ENCODE results near the gene MID1. TPM values are rescaled to one million over a fixed set of nuclear protein-coding genes. Genes with fewer than 3 reads are reported as not detected.

The MID1 gene
- total and polyA plus RNA-seq, 5 donors = 4.1 to 39.9 (median 21.0) TPM

DNA sequence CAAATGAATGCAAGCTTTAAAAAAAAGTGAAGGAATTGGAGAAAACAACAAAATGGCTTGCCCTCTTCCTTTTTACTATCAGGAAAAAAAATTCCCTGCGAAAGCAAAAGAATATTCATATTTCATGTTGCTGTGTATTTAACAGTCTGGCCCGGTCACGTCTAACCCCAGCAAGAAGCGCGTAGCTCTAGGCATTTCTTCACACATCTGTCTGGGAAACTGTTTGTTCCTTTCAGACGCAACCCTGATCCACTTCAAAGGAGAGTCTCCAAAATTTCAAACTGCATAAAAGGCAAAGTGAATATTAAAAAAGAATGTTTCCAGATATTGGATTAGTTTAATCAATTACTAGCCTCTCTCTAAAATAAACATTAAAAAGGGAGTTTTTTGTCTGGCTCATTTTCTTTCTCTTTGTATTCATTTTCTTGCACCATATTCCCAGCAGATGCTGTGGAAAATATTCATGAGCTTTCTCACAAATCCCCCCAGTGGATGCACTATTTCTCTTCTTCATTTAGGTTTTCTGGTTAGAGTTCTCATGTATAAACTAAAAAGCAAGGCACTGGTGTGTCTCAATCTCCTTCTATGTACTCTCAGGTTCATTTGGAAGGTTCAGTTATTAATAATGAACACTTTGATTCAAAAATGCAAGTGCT, 145.3 kb downstream of the MID1 start:
- no peak for ATAC-seq
- no peak overlapping the region for H3K27ac ChIP-seq (ENCODE audit: low read length)
- DNase-seq = no peak
- 61% methylated on average over 6 of the region's 6 CpGs for WGBS
- no peak overlapping the region for H3K4me3 ChIP-seq (ENCODE audit: low read length)
- no peaks in the 10 kb centered on the region for H3K9me3 ChIP-seq (ENCODE audit: control insufficient read depth, low read length)
- H3K27me3 ChIP-seq (ENCODE audit: control insufficient read depth, insufficient read depth) = no peaks in the 10 kb centered on the region
- H3K4me1 ChIP-seq (ENCODE audit: control insufficient read depth, insufficient read depth, low read length) = peaks cover 2% of the 10 kb centered on the region
- intact Hi-C loops (cut with DNase I) = no loop called here

DNA sequence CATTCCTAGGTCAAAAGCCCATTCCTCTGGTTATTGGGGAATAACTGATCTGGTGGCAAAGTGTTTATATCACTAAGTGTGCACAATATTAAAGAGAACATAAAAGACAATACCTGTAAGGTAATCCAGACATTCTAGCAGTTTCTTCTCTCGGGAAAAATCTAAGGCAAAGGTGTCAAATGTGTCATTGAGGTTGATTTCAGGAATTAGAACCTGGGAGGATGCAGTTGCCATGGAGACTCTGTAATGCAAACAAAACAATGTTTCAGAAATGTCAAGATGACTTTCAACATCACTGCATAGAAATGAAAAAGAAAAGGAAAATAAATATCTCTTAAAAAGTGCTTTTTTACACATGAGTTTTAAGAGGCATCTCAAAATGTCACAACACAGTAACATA, 145.9 kb downstream of the MID1 start:
- WGBS = 54% methylated on average over 1 of the region's 1 CpG
- no peak for DNase-seq
- ATAC-seq = no peak
- Histone ChIP-seq H3K9me3 (ENCODE audit: control insufficient read depth, low read length) (no peaks in the 10 kb centered on the region), H3K4me3 (ENCODE audit: low read length) (no peak overlapping the region), H3K27ac (ENCODE audit: low read length) (no peak overlapping the region), H3K4me1 (ENCODE audit: control insufficient read depth, insufficient read depth, low read length) (peaks cover 2% of the 10 kb centered on the region), H3K27me3 (ENCODE audit: control insufficient read depth, insufficient read depth) (no peaks in the 10 kb centered on the region)
- intact Hi-C loops (cut with DNase I) = no loop called here

- intact Hi-C loops (cut with DNase I) = no loop called here
- H3K27me3 ChIP-seq (ENCODE audit: control insufficient read depth, insufficient read depth) = no peaks in the 10 kb centered on the region
- 88% methylated on average over 3 of the region's 3 CpGs for WGBS
- H3K4me3 ChIP-seq (ENCODE audit: low read length) = no peak overlapping the region
- no peak overlapping the region for H3K27ac ChIP-seq (ENCODE audit: low read length)
- no peak for DNase-seq
- no peaks in the 10 kb centered on the region for H3K9me3 ChIP-seq (ENCODE audit: control insufficient read depth, low read length)
- H3K4me1 ChIP-seq (ENCODE audit: control insufficient read depth, insufficient read depth, low read length) = peaks cover 2% of the 10 kb centered on the region
- no peak for ATAC-seq
Observed at GRCh38 chrX:10471418-10471817, 149.0 kb downstream of the MID1 start.

- Histone ChIP-seq H3K4me1 (ENCODE audit: control insufficient read depth, insufficient read depth, low read length) (peaks cover 2% of the 10 kb centered on the region), H3K4me3 (ENCODE audit: low read length) (no peak overlapping the region), H3K27me3 (ENCODE audit: control insufficient read depth, insufficient read depth) (no peaks in the 10 kb centered on the region), H3K9me3 (ENCODE audit: control insufficient read depth, low read length) (no peaks in the 10 kb centered on the region), H3K27ac (ENCODE audit: low read length) (no peak overlapping the region)
- intact Hi-C loops (cut with DNase I) = no loop called here
- DNase-seq = no peak
- ATAC-seq = no peak
Observed at GRCh38 chrX:10470009-10470408, 150.4 kb downstream of the MID1 start.

- Histone ChIP-seq H3K9me3 (ENCODE audit: control insufficient read depth, low read length) (no peaks in the 10 kb centered on the region), H3K4me3 (ENCODE audit: low read length) (no peak overlapping the region), H3K27ac (ENCODE audit: low read length) (no peak overlapping the region), H3K27me3 (ENCODE audit: control insufficient read depth, insufficient read depth) (no peaks in the 10 kb centered on the region), H3K4me1 (ENCODE audit: control insufficient read depth, insufficient read depth, low read length) (no peaks in the 10 kb centered on the region)
- 84% methylated on average over 3 of the region's 3 CpGs for WGBS
- ATAC-seq = no peak
- no peak for DNase-seq
- intact Hi-C loops (cut with DNase I) = no loop called here
Observed at GRCh38 chrX:10467793-10468192, 152.6 kb downstream of the MID1 start.

DNA sequence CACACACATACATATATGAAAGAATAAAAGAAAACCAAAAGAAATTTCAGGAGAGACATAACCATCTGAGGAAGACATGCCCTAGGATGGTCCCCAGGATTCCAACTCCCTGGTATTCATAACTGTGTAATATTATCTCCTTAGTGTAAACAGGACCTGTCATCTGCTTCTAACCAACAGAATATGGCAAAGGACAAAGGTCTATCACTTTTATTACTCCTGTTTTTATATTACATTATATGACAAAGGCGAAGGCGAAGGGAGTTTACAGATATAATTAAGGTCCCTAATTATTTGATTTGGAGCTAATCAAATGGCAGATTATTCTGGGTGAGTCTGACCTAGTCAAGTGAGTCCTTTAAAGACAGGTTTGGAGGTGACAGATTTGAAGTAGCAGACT, 155.1 kb downstream of the MID1 start:
- intact Hi-C loops (cut with DNase I) = no loop called here
- no peaks in the 10 kb centered on the region for H3K4me1 ChIP-seq (ENCODE audit: control insufficient read depth, insufficient read depth, low read length)
- no peak overlapping the region for H3K27ac ChIP-seq (ENCODE audit: low read length)
- H3K27me3 ChIP-seq (ENCODE audit: control insufficient read depth, insufficient read depth) = no peaks in the 10 kb centered on the region
- DNase-seq (no peak), ATAC-seq (no peak)
- H3K4me3 ChIP-seq (ENCODE audit: low read length) = no peak overlapping the region
- H3K9me3 ChIP-seq (ENCODE audit: control insufficient read depth, low read length) = no peaks in the 10 kb centered on the region
- 92% methylated on average over 2 of the region's 2 CpGs for WGBS

GRCh38 chrX:10457092-10457491, 163.3 kb downstream of the MID1 start:
- WGBS = 64% methylated on average over 5 of the region's 5 CpGs
- no peak overlapping the region for H3K4me3 ChIP-seq (ENCODE audit: low read length)
- no peaks in the 10 kb centered on the region for H3K9me3 ChIP-seq (ENCODE audit: control insufficient read depth, low read length)
- no peak overlapping the region for H3K27ac ChIP-seq (ENCODE audit: low read length)
- no peaks in the 10 kb centered on the region for H3K27me3 ChIP-seq (ENCODE audit: control insufficient read depth, insufficient read depth)
- intact Hi-C loops (cut with DNase I) = no loop called here
- no peaks in the 10 kb centered on the region for H3K4me1 ChIP-seq (ENCODE audit: control insufficient read depth, insufficient read depth, low read length)
- peak in 1 of 3 donors; percentile 30 for DNase-seq
- peak in 1 of 2 donors; percentile 41 for ATAC-seq

DNA sequence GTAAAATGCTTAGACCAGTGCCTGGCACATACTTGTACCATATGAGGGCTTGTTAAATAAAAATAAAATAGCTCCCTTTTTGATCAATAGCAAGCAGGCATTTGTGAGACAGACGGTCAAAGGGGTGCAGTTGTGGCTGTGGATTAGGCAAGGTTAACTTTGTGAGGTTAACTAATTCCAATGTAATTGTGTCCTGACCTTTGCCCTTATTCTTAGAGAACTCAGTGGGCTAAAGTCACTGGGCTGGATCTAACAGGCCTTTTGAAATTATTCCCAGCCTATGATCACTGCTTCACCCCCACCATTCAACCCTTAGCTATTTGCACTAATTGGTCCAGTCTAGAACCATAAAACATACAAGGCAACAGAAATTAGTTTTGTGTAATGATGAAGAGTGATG, 166.4 kb downstream of the MID1 start:
- no peak overlapping the region for H3K27ac ChIP-seq (ENCODE audit: low read length)
- DNase-seq = no peak
- H3K27me3 ChIP-seq (ENCODE audit: control insufficient read depth, insufficient read depth) = no peaks in the 10 kb centered on the region
- no peak overlapping the region for H3K4me3 ChIP-seq (ENCODE audit: low read length)
- intact Hi-C loops (cut with DNase I) = no loop called here
- H3K4me1 ChIP-seq (ENCODE audit: control insufficient read depth, insufficient read depth, low read length) = no peaks in the 10 kb centered on the region
- no peaks in the 10 kb centered on the region for H3K9me3 ChIP-seq (ENCODE audit: control insufficient read depth, low read length)
- 88% methylated on average over 1 of the region's 1 CpG for WGBS
- no peak for ATAC-seq

DNA sequence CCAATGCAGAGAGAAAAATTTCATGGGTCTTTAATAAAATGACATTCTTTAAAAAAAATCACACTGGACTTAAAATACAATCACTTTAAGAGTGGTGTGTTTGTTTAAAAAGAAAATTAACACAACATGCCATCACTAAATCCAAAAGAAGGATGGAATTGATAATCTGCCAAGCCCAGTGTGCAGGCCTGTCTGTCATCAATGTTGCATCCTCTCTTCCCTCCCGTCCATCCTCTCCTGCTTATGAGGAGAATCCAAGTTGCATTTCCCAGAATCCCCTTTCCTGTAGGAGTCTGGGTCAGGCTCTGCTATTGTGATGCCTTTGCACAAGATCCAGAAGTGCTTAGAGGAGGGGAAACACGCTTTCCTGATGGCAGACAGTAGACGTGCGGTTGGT, 169.4 kb downstream of the MID1 start:
- no peak for DNase-seq
- ATAC-seq = no peak
- Histone ChIP-seq H3K9me3 (ENCODE audit: control insufficient read depth, low read length) (no peaks in the 10 kb centered on the region), H3K4me3 (ENCODE audit: low read length) (no peak overlapping the region), H3K4me1 (ENCODE audit: control insufficient read depth, insufficient read depth, low read length) (no peaks in the 10 kb centered on the region), H3K27ac (ENCODE audit: low read length) (no peak overlapping the region), H3K27me3 (ENCODE audit: control insufficient read depth, insufficient read depth) (no peaks in the 10 kb centered on the region)
- 76% methylated on average over 4 of the region's 4 CpGs for WGBS
- intact Hi-C loops (cut with DNase I) = no loop called here

DNA sequence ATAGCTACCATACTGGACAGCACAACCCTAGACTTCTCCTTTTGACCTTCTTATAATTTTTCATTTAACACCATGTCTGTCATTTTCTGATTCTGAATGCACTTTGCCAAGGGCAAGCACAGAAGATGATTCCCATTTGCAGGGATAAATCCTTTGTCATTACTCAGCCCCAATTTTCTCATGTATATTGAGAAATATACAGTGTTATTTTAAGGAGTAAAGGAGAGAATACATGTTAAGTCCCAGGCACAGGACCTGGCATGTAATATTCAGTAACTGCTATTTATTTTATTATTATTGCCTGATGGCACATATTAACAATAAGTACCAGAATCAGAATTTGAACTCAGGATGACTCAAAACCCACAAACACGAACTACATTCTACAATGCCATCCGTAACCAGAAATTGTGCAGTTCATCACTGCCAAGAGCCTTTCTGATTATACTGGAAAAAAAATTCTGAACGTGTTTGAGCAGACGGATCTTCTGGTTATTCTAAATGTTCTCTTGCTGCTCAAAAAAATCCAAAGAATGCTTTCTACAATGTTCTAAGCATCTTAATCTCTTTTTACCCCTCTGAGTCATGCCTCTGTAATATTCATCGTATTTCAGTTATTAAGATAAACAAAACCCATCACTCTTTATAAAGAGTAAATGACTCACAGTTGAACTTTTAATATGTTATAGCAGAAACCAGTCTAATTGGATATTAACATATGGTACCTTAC, 170.0 kb downstream of the MID1 start:
- DNase-seq (no peak), ATAC-seq (no peak)
- Histone ChIP-seq H3K27me3 (ENCODE audit: control insufficient read depth, insufficient read depth) (no peaks in the 10 kb centered on the region), H3K27ac (ENCODE audit: low read length) (no peak overlapping the region), H3K4me3 (ENCODE audit: low read length) (no peak overlapping the region), H3K9me3 (ENCODE audit: control insufficient read depth, low read length) (no peaks in the 10 kb centered on the region), H3K4me1 (ENCODE audit: control insufficient read depth, insufficient read depth, low read length) (no peaks in the 10 kb centered on the region)
- intact Hi-C loops (cut with DNase I) = no loop called here
- WGBS = 62% methylated on average over 5 of the region's 5 CpGs

- intact Hi-C loops (cut with DNase I) = no loop called here
- Histone ChIP-seq H3K27me3 (ENCODE audit: control insufficient read depth, insufficient read depth) (no peaks in the 10 kb centered on the region), H3K9me3 (ENCODE audit: control insufficient read depth, low read length) (no peaks in the 10 kb centered on the region), H3K4me1 (ENCODE audit: control insufficient read depth, insufficient read depth, low read length) (no peaks in the 10 kb centered on the region), H3K4me3 (ENCODE audit: low read length) (no peak overlapping the region), H3K27ac (ENCODE audit: low read length) (no peak overlapping the region)
- no peak for DNase-seq
- WGBS = 68% methylated on average over 4 of the region's 4 CpGs
- no peak for ATAC-seq
Observed at GRCh38 chrX:10447564-10448214, 172.7 kb downstream of the MID1 start.
